HUES64 (cell line): Measurements from ENCODE around the gene PRKAR1B.

Experiments used
- H3K27ac ChIP-seq: 2 replicates; pipeline ENCODE4 v1.7.0; 2013; ENCODE audit warnings: low read depth, low read length, inconsistent platforms
- H3K27me3 ChIP-seq: 2 replicates; pipeline ENCODE4 v1.6.1; 2013; ENCODE audit warnings: mild to moderate bottlenecking, low read length; ENCODE audit not compliant: insufficient read depth
- H3K36me3 ChIP-seq: 2 replicates; pipeline ENCODE4 v1.6.1; 2013; ENCODE audit warnings: mild to moderate bottlenecking, low read length; ENCODE audit not compliant: insufficient read depth
- H3K4me1 ChIP-seq: 2 replicates; pipeline ENCODE4 v1.6.1; 2013; ENCODE audit warnings: mild to moderate bottlenecking, low read length, moderate library complexity; ENCODE audit not compliant: insufficient read depth
- H3K4me3 ChIP-seq: 2 replicates; pipeline ENCODE4 v1.5.1; 2013; ENCODE audit warnings: mild to moderate bottlenecking, low read length, moderate library complexity
- H3K9ac ChIP-seq: 2 replicates; pipeline ENCODE4 v1.6.1; 2013; ENCODE audit warnings: mild to moderate bottlenecking, low read depth, low read length
- H3K9me3 ChIP-seq: 2 replicates; pipeline ENCODE4 v1.6.1; 2013; ENCODE audit warnings: low read depth, low read length; ENCODE audit not compliant: insufficient read depth
- WGBS: fragments of 150-250, 120-280 bp; methylation state at CpG from one replicate; pipeline ENCODE4 v1.1.7; 2013; ENCODE audit warnings: missing lambda C conversion rate; 5-methylcytosine and 5-hydroxymethylcytosine counted together

PRKAR1B gene

GRCh38 chr7:577741-578370 lies 149.2 kb downstream of the PRKAR1B start:
- 94% methylated on average over 29 of the region's 30 CpGs for WGBS
- H3K4me1 ChIP-seq: no peaks in the 10 kb centered on the region
- H3K36me3 ChIP-seq: peaks cover 18% of the 10 kb centered on the region; the same call in 1 of the 2 replicates

GRCh38 chr7:577278-577665 lies 149.8 kb downstream of the PRKAR1B start:
- H3K9ac ChIP-seq: no peak overlapping the region
- WGBS: 95% methylated on average over 22 of the region's 22 CpGs
- H3K27ac ChIP-seq: no peak overlapping the region
- H3K4me1 ChIP-seq: peaks cover 3% of the 10 kb centered on the region; the same call in 1 of the 2 replicates
- H3K4me3 ChIP-seq: no peak overlapping the region
- H3K9me3 ChIP-seq: no peaks in the 10 kb centered on the region
- no peaks in the 10 kb centered on the region for H3K27me3 ChIP-seq
- H3K36me3 ChIP-seq: peaks cover 17% of the 10 kb centered on the region; the same call in 1 of the 2 replicates

More at GRCh38 chr7:577741-578370, 149.2 kb downstream of the PRKAR1B start:
- no peak overlapping the region for H3K27ac ChIP-seq
- H3K9me3 ChIP-seq: no peaks in the 10 kb centered on the region
- no peak overlapping the region for H3K4me3 ChIP-seq
- H3K27me3 ChIP-seq: no peaks in the 10 kb centered on the region
- H3K9ac ChIP-seq: no peak overlapping the region

- Histone ChIP-seq H3K4me3 (no peak overlapping the region), H3K27ac (no peak overlapping the region), H3K4me1 (peaks cover 5% of the 10 kb centered on the region; the same call in 1 of the 2 replicates), H3K27me3 (no peaks in the 10 kb centered on the region), H3K9me3 (no peaks in the 10 kb centered on the region), H3K36me3 (peaks cover 13% of the 10 kb centered on the region; the same call in 1 of the 2 replicates), H3K9ac (no peak overlapping the region)
- WGBS: 91% methylated on average over 37 of the region's 37 CpGs
Observed at GRCh38 chr7:576524-577277, 150.4 kb downstream of the PRKAR1B start.

DNA sequence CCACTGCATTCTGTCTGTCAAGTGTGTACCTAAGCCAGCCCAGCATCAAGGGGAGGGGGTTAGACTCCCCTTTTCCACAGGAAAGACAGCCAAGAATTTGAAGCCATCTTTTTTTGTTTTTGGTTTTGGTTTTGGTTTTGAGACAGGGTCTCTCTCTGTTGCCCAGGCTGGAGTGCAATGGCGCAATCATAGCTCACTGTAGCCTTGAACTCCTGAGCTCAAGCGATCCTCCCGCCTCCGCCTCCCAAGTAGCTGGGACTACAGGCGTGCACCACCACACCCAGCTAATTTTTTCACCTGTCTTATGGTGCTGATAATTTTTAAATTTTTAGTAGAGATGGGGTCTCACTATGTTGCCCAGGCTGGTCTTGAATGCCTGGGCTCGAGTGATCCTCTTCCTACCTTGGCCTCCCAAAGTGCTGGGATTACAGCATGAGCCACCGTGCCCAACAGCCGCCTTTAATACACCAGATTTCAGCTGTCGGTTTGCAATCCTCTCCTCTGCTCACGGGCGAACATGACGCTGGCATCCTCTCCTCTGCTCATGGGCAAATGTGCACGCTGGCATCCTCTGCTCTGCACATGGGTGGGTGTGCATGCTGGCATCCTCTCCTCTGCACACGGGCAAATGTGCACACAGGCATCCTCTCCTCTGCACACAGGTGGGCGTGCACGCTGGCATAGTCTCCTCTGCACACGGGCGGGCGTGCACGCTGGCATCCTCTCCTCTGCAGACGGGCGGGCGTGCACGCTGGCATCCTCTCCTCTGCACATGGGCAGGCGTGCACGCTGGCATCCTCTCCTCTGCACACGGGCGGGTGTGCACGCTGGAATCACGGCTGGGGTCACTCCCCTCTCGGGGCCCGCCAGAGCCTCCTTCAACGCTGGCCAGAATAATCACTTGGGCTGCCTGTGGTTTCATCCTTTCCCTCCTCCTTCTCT lies 151.4 kb downstream of the PRKAR1B start:
- Histone ChIP-seq H3K9ac (no peak overlapping the region), H3K4me3 (no peak overlapping the region), H3K4me1 (peaks cover 5% of the 10 kb centered on the region; the same call in 1 of the 2 replicates), H3K27ac (no peak overlapping the region), H3K27me3 (no peaks in the 10 kb centered on the region), H3K9me3 (no peaks in the 10 kb centered on the region), H3K36me3 (peaks cover 13% of the 10 kb centered on the region; the same call in 1 of the 2 replicates)
- 95% methylated on average over 33 of the region's 33 CpGs for WGBS

- no peak overlapping the region for H3K27ac ChIP-seq
- H3K4me1 ChIP-seq: peaks cover 5% of the 10 kb centered on the region; the same call in 1 of the 2 replicates
- H3K36me3 ChIP-seq: peaks cover 13% of the 10 kb centered on the region; the same call in 1 of the 2 replicates
- no peak overlapping the region for H3K4me3 ChIP-seq
- H3K9ac ChIP-seq: no peak overlapping the region
- H3K9me3 ChIP-seq: no peaks in the 10 kb centered on the region
- 96% methylated on average over 23 of the region's 23 CpGs for WGBS
- no peaks in the 10 kb centered on the region for H3K27me3 ChIP-seq
Observed at GRCh38 chr7:574661-575395, 152.3 kb downstream of the PRKAR1B start.

- Histone ChIP-seq H3K27ac (no peak overlapping the region), H3K27me3 (no peaks in the 10 kb centered on the region)
- 96% methylated on average over 23 of the region's 23 CpGs for WGBS
Observed at GRCh38 chr7:573933-574381, 153.1 kb downstream of the PRKAR1B start.

GRCh38 chr7:573269-573932 lies 153.7 kb downstream of the PRKAR1B start:
- no peaks in the 10 kb centered on the region for H3K9me3 ChIP-seq
- no peak overlapping the region for H3K4me3 ChIP-seq
- peaks cover 8% of the 10 kb centered on the region; the same call in 1 of the 2 replicates for H3K36me3 ChIP-seq
- no peak overlapping the region; the same call in 1 of the 2 replicates for H3K9ac ChIP-seq
- peak overlapping the region; percentile 52; the same call in 1 of the 2 replicates for H3K27ac ChIP-seq
- H3K4me1 ChIP-seq: peaks cover 5% of the 10 kb centered on the region; the same call in 1 of the 2 replicates
- no peaks in the 10 kb centered on the region for H3K27me3 ChIP-seq
- WGBS: 93% methylated on average over 36 of the region's 36 CpGs

More at GRCh38 chr7:573933-574381, 153.1 kb downstream of the PRKAR1B start:
- H3K4me3 ChIP-seq: no peak overlapping the region
- no peaks in the 10 kb centered on the region for H3K9me3 ChIP-seq
- H3K4me1 ChIP-seq: peaks cover 5% of the 10 kb centered on the region; the same call in 1 of the 2 replicates
- peaks cover 8% of the 10 kb centered on the region; the same call in 1 of the 2 replicates for H3K36me3 ChIP-seq
- H3K9ac ChIP-seq: no peak overlapping the region

GRCh38 chr7:572416-573268 lies 154.4 kb downstream of the PRKAR1B start:
- no peaks in the 10 kb centered on the region for H3K27me3 ChIP-seq
- 0 out of 2 replicates have a peak, but pooled peaks cover under 1% of the 10 kb centered on the region for H3K36me3 ChIP-seq
- H3K9me3 ChIP-seq: no peaks in the 10 kb centered on the region
- H3K27ac ChIP-seq: peak overlapping the region; percentile 52; the same call in 1 of the 2 replicates
- 63% methylated on average over 45 of the region's 45 CpGs for WGBS
- H3K9ac ChIP-seq: 0 out of 2 replicates have a peak overlapping the region, but pooled peaks have one; percentile 9
- peaks cover 5% of the 10 kb centered on the region; the same call in 1 of the 2 replicates for H3K4me1 ChIP-seq
- no peak overlapping the region for H3K4me3 ChIP-seq

- Histone ChIP-seq H3K9ac (0 out of 2 replicates have a peak overlapping the region, but pooled peaks have one; percentile 9), H3K27me3 (no peaks in the 10 kb centered on the region), H3K36me3 (no peaks in the 10 kb centered on the region), H3K9me3 (no peaks in the 10 kb centered on the region), H3K4me1 (peaks cover 5% of the 10 kb centered on the region; the same call in 1 of the 2 replicates), H3K4me3 (no peak overlapping the region), H3K27ac (no peak overlapping the region)
- WGBS: 96% methylated on average over 38 of the region's 38 CpGs
Observed at GRCh38 chr7:571718-572415, 155.2 kb downstream of the PRKAR1B start.
